ENCODE results near the gene EFCAB11. TPM values are rescaled to one million over a fixed set of nuclear protein-coding genes. Genes with fewer than 3 reads are reported as not detected.

The EFCAB11 gene
- polyA plus RNA-seq, 1 experiment, result 2.2 TPM

GRCh38 chr14:89963288-89963978 lies 8.9 kb upstream of the EFCAB11 start:
- DNase-seq (ENCODE audit: low read depth), result no peak
- H3K4me3 ChIP-seq (ENCODE audit: low read depth, low read length), result no peak overlapping the region
- no peaks in the 10 kb centered on the region for H3K27me3 ChIP-seq (ENCODE audit: control insufficient read depth, insufficient read depth, low read length)
- CTCF ChIA-PET, result interaction anchor here (4.1 kb wide), 1 partner anchor 10 kb away, joined by 23 read pairs; no protein-coding TSS in a partner anchor
- TF ChIP-seq, protein P1, sequence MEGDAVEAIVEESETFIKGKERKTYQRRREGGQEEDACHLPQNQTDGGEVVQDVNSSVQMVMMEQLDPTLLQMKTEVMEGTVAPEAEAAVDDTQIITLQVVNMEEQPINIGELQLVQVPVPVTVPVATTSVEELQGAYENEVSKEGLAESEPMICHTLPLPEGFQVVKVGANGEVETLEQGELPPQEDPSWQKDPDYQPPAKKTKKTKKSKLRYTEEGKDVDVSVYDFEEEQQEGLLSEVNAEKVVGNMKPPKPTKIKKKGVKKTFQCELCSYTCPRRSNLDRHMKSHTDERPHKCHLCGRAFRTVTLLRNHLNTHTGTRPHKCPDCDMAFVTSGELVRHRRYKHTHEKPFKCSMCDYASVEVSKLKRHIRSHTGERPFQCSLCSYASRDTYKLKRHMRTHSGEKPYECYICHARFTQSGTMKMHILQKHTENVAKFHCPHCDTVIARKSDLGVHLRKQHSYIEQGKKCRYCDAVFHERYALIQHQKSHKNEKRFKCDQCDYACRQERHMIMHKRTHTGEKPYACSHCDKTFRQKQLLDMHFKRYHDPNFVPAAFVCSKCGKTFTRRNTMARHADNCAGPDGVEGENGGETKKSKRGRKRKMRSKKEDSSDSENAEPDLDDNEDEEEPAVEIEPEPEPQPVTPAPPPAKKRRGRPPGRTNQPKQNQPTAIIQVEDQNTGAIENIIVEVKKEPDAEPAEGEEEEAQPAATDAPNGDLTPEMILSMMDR (IDR thresholded peaks at IDR 0.05; ENCODE audit: insufficient read depth, low read depth, low read length), result no peak
- peaks cover 10% of the 10 kb centered on the region for H3K36me3 ChIP-seq (ENCODE audit: control insufficient read depth, insufficient read depth, low read length)
- POLR2A ChIA-PET, result no interaction called here

GRCh38 chr14:89960914-89961313 lies 6.4 kb upstream of the EFCAB11 start:
- TF ChIP-seq, protein P1 (IDR thresholded peaks at IDR 0.05; ENCODE audit: insufficient read depth, low read depth, low read length), result no peak
- CTCF ChIA-PET, result interaction anchor here (2.9 to 3.1 kb wide), 2 partner anchors 12 to 275 kb away, joined by 12 to 13 read pairs; no protein-coding TSS in a partner anchor
- H3K36me3 ChIP-seq (ENCODE audit: control insufficient read depth, insufficient read depth, low read length), result peaks cover 12% of the 10 kb centered on the region
- no peak overlapping the region for H3K4me3 ChIP-seq (ENCODE audit: low read depth, low read length)
- no peak for DNase-seq (ENCODE audit: low read depth)
- POLR2A ChIA-PET, result no interaction called here
- no peaks in the 10 kb centered on the region for H3K27me3 ChIP-seq (ENCODE audit: control insufficient read depth, insufficient read depth, low read length)

DNA sequence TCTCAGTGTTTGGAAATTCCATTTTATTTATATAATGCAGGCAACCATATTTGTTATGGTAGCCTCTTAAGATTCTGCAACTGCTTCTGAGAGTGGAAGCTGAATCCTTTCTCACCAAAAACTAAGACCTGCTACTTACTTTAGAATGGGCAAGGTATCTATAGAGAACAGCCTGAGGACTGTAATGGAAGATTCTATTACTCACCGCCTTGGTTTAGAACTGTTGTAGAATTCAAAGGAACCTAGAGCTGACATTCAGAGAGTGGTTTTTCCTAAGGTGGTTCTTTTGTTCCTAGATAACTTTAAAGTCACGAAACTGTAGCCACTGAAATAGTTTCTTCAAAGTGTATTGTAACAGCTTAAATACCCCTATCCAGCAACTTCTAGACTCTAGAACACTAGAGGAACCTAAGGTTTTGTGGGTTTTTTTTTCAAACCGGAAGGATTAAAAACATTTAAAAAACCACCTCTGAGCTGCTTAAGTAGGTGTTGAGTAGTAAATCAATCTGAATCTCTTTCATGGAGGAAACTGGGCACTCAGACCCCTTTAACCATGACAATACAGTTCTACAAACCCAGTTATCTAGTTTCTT lies 5.4 kb upstream of the EFCAB11 start:
- DNase-seq (ENCODE audit: low read depth), result no peak
- CTCF ChIA-PET, result interaction anchor here (0.6 to 3.1 kb wide), 3 partner anchors 13 to 1146 kb away, joined by 3 to 13 read pairs (median 12); no protein-coding TSS in a partner anchor
- POLR2A ChIA-PET, result no interaction called here
- TF ChIP-seq, protein P1 (IDR thresholded peaks at IDR 0.05; ENCODE audit: insufficient read depth, low read depth, low read length), result no peak
- Histone ChIP-seq H3K36me3 (ENCODE audit: control insufficient read depth, insufficient read depth, low read length) (peaks cover 9% of the 10 kb centered on the region), H3K27me3 (ENCODE audit: control insufficient read depth, insufficient read depth, low read length) (no peaks in the 10 kb centered on the region), H3K4me3 (ENCODE audit: low read depth, low read length) (no peak overlapping the region)

DNA sequence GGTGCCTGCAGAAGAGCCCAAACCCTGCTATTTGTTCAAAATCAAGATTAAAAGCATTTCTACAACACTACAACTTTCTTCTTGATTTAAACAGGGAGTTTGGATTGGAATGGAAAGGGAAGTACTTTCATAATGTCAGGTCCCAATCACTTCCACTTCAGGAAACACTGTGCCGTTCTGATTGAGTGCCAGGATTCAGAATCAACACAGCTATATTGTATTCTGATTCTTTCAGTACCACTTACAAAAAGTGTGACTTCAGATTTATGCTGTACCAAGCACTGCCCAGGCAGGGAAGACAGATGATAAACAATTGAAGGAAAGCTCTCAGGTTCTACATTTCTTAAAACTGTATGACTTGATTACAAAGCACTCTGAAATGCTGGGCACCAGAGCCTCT lies 4.4 kb upstream of the EFCAB11 start:
- Histone ChIP-seq H3K36me3 (ENCODE audit: control insufficient read depth, insufficient read depth, low read length) (peaks cover 8% of the 10 kb centered on the region), H3K4me3 (ENCODE audit: low read depth, low read length) (no peak overlapping the region), H3K27me3 (ENCODE audit: control insufficient read depth, insufficient read depth, low read length) (no peaks in the 10 kb centered on the region)
- TF ChIP-seq, protein P1 (IDR thresholded peaks at IDR 0.05; ENCODE audit: insufficient read depth, low read depth, low read length), result no peak
- CTCF ChIA-PET, result interaction anchor here (2.9 to 3.1 kb wide), 2 partner anchors 14 to 277 kb away, joined by 12 to 13 read pairs; no protein-coding TSS in a partner anchor
- no peak for DNase-seq (ENCODE audit: low read depth)
- POLR2A ChIA-PET, result no interaction called here

DNA sequence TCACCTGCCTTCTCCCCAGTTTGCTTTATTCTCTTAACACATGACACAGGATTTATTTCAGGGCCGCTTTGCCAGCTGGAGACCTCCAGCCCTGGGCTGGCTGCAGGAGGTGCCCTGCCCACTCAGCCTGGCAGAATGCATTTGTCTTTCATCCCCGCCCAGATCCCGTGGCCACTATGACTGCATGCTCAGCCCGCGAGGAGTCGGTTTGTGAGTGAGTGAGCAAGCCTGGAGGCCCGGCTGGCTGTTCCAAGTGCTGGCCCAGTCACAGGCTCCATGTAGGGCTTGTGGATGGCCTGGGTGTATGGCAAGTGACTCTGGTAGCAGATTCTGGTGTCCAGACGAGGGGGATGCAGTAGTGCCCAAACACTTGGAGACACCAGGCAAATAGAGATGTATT lies 3.3 kb upstream of the EFCAB11 start:
- Histone ChIP-seq H3K36me3 (ENCODE audit: control insufficient read depth, insufficient read depth, low read length) (peaks cover 3% of the 10 kb centered on the region), H3K27me3 (ENCODE audit: control insufficient read depth, insufficient read depth, low read length) (no peaks in the 10 kb centered on the region), H3K4me3 (ENCODE audit: low read depth, low read length) (no peak overlapping the region)
- no peak for DNase-seq (ENCODE audit: low read depth)
- CTCF ChIA-PET, result interaction anchor here (1.2 kb wide), 1 partner anchor 15 kb away, joined by 4 read pairs; no protein-coding TSS in a partner anchor
- POLR2A ChIA-PET, result no interaction called here
- TF ChIP-seq, protein P1 (IDR thresholded peaks at IDR 0.05; ENCODE audit: insufficient read depth, low read depth, low read length), result no peak
